Occipital lobe (tissue), 2 donors: Measurements from ENCODE around the gene USP3. TPM values are rescaled to one million over a fixed set of nuclear protein-coding genes. Genes with fewer than 3 reads are reported as not detected.

Experiments
- DNase-seq: peaks from one replicate; lab custom pipeline; 2025; lab: John Stamatoyannopoulos, UW
- total RNA-seq: library from RNA; depleted of rRNA; stranded (reverse); fragments of >200 nt; gene quantifications from one replicate; pipeline ENCODE4 v1.2.3, GENCODE V29; 2014

The USP3 gene
- 86.4 TPM for total RNA-seq

- DNase-seq: peak; percentile 92
Observed at GRCh38 chr15:63504247-63504978, at the start of gene USP3. Gene USP3, plus strand, starts transcription at chr15:63504593. Its CDS starts 147 bp downstream, at chr15:63504740.

- DNase-seq: no peak
Observed at GRCh38 chr15:63456258-63456657, 48.1 kb upstream of the USP3 start.

- no peak for DNase-seq
Observed at GRCh38 chr15:63457379-63457778, 47.0 kb upstream of the USP3 start.

GRCh38 chr15:63458026-63458425, 46.4 kb upstream of the USP3 start:
- no peak for DNase-seq

GRCh38 chr15:63458794-63459395, 45.5 kb upstream of the USP3 start:
- no peak for DNase-seq

GRCh38 chr15:63460210-63461155, 43.9 kb upstream of the USP3 start:
- DNase-seq: no peak

GRCh38 chr15:63461230-63461985, 43.0 kb upstream of the USP3 start:
- DNase-seq: no peak

- no peak for DNase-seq
Observed at GRCh38 chr15:63462088-63462487, 42.3 kb upstream of the USP3 start.

- no peak for DNase-seq
Observed at GRCh38 chr15:63463036-63463435, 41.4 kb upstream of the USP3 start.

- DNase-seq: no peak
Observed at GRCh38 chr15:63463793-63464192, 40.6 kb upstream of the USP3 start.

- no peak for DNase-seq
Observed at GRCh38 chr15:63465104-63465503, 39.3 kb upstream of the USP3 start.

- no peak for DNase-seq
Observed at GRCh38 chr15:63466378-63467192, 37.8 kb upstream of the USP3 start.

GRCh38 chr15:63469190-63469589, 35.2 kb upstream of the USP3 start:
- DNase-seq: no peak

- no peak for DNase-seq
Observed at GRCh38 chr15:63469984-63470383, 34.4 kb upstream of the USP3 start.

GRCh38 chr15:63473007-63473748, 31.2 kb upstream of the USP3 start:
- DNase-seq: no peak

GRCh38 chr15:63473749-63473998, 30.7 kb upstream of the USP3 start:
- DNase-seq: no peak

GRCh38 chr15:63473999-63474809, 30.2 kb upstream of the USP3 start:
- DNase-seq: no peak

- DNase-seq: no peak
Observed at GRCh38 chr15:63474810-63475316, 29.5 kb upstream of the USP3 start.

GRCh38 chr15:63475707-63476106, 28.7 kb upstream of the USP3 start:
- no peak for DNase-seq
